GM19239 (cell line): Measurements from ENCODE around the gene HNF1A.
"Not testable (repeated sequence)": the region's sequence is repeated elsewhere in the genome, so short reads cannot be mapped to it uniquely, and the experiment has no call there.

Source experiments
- DNase-seq: peaks from one replicate; pipeline ENCODE4 v3.0.0; 2011; ENCODE audit warnings: low spot score; ENCODE audit not compliant: insufficient read length
- FAIRE-seq: peaks from 2 replicates; lab custom pipeline; 2011; peaks lifted over from hg19 to GRCh38; lab: Jason Lieb, UNC

HNF1A gene

DNA sequence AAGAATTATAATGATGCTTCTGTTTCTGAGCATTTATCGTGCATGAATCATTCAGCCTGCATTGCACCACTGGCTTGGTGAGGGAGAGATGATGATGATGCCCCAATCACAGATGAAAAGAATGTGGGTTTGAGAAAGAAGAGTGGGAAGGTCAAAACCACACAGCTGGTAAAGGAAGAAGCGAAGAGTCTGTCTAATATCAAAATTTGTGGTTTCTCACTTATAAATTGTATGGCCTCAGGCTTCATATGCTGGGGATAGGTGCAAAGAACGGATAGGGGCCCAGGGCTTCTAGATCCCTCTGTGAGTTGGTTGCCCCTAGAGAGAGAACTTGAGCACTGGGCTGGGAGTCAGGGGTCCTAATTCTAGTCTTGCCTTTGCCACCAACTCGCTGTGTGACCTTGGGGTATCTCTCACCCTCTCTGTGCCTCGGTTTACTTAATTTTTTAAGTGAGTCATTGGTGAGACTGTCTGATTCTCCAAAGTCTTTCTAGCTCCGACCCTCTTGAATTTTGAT, 58.5 kb downstream of the HNF1A start:
- DNase-seq (no peak), FAIRE-seq (peak; percentile 33)

DNA sequence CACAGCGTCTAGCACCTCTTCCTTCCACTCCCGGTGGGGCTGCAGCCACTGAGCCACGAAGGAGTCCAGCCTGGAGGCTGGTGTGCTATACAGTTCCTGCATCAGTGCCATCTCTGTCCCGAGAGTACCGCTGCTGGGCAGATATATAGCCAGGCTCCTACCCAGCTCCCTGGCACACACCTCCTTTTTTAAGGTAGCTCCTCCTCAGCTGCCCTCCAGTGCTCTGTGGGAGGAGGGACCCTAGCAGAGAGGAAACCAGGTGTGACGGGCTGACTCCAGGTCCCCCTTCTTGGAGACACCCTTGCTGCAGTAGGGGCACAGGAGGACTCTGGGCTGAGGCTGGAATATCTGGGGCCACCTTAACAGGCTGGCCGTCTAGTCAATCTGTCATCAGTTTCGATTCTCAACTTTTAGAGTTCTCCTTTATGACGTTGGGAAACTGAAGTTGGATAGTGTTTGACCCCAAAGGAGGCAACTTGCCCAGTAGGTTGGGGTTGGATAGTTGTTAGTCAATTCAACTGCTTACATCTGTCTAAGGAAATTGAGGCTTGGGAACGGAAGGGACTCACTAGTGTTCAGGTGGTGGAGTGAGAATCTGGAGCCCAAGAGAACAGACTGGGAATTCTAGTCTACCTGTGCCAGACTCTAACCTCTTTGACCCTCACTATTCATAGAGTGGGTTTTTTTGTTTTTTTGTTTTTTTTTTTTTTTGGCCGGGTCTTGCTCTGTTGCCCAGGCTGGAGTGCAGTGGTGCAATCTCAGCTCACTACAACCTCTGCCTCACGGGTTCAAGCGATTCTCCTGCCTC, 60.7 kb downstream of the HNF1A start, which contains the start of gene OASL:
OASL (minus strand) TSS at position 386 of the 808 bp plus-strand sequence; CDS start at position 111, 275 bp downstream.
- peak; percentile 54 for DNase-seq

DNA sequence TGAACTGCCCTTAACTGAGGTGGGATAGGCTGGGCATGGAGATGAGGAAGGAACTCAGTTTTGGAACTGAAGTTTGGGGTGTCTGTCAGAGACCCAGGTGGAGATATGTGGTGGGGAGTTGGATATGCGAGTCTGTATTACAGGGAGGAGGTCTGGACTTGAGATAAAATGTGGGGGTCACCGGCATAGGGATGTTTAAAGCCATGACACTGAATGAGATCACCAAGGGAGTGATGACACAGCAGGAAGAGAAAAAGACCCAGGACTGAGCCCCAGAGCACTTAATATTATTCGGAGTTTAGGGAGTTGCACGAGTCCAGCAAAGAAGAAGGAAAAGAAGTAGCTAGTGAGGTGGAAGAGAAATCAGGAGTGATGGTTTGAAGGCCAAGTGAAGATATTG, 64.7 kb downstream of the HNF1A start:
- FAIRE-seq (no peak), DNase-seq (no peak)

More for the DNA sequence above, 60.7 kb downstream of the HNF1A start, which contains the start of gene OASL:
- peak; percentile 96 for FAIRE-seq

DNA sequence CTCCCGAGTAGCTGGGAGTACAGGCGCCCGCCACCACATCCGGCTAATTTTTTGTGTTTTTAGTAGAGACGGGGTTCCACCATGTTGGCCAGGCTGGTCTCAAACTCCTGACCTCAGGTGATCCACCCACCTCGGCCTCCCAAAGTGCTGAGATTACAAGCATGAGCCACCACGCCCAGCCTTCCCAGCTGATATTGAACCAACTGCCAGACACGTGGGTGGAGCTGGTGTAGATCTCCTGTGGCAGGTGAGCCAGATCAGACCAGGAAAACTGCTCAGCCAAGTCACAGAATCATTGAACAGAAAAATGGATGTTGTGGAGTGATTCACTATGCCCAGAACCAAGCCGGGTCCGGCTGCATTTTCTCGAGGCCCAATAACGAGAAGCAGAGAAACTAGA, 69.1 kb downstream of the HNF1A start:
- FAIRE-seq, DNase-seq: not testable (repeated sequence)

DNA sequence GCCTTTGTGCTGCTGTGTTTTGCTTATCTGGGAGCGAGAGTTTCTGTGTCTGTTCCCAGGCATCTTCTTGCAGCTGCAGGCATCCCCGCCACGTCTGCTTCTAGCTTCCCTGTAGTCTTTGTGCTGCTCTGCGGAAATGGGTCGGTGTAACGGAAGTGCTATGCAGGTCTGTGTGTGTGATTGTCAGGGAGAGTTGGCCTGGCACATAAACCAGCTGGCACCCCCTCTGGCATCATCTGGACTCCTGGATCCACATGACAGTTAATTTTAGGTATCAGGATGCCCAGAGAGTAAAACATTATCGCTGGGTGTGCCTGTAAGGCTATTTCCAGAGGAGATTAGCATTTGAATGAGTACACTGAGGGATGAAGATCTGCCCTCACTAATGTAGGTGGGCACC, 70.1 kb downstream of the HNF1A start:
- no peak for FAIRE-seq

DNA sequence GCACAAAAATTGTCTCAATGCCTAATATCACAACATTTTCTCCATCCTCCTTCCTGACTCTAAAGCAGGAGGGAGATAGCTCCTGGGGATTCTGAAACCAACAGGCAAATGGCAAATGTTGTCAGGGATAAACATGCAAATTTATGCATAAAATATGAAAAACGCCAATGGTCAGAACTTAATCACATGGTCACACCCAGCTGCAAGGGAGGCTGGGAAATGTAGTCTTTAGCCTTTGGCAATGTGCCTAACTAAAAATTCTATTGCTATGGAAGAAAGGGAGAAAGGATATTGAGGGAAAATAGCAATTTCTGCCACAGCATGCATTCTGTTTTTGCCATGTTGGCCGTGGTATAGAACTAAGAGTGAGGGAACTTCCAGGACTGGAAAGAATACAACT, 72.4 kb downstream of the HNF1A start:
- FAIRE-seq: no peak
- no peak for DNase-seq

More for the DNA sequence above, 70.1 kb downstream of the HNF1A start:
- no peak for DNase-seq
